Fibroblast of lung (primary cell): Measurements from ENCODE around the gene SIKE1.

Experiments used
- EZH2 ChIP-seq: IDR thresholded peaks from 2 replicates; pipeline ENCODE4 v1.5.1; 2012; ENCODE audit warnings: low read length, control low read depth, mild to moderate bottlenecking; ENCODE audit errors: missing control alignments
- TF ChIP-seq, protein P1 (sequence below), 2 donors: IDR thresholded peaks in 1 of 2; conservative IDR thresholded peaks in 1 of 2; 1 replicate in 1 of 2; 2 replicates in 1 of 2; pipeline ENCODE4 v1.5.1; 2011 to 2012; ENCODE audit warnings: low read length in 2 of 2, control low read depth in 1 of 2, inconsistent platforms in 1 of 2, low read depth in 1 of 2, mild to moderate bottlenecking in 1 of 2

DNA sequence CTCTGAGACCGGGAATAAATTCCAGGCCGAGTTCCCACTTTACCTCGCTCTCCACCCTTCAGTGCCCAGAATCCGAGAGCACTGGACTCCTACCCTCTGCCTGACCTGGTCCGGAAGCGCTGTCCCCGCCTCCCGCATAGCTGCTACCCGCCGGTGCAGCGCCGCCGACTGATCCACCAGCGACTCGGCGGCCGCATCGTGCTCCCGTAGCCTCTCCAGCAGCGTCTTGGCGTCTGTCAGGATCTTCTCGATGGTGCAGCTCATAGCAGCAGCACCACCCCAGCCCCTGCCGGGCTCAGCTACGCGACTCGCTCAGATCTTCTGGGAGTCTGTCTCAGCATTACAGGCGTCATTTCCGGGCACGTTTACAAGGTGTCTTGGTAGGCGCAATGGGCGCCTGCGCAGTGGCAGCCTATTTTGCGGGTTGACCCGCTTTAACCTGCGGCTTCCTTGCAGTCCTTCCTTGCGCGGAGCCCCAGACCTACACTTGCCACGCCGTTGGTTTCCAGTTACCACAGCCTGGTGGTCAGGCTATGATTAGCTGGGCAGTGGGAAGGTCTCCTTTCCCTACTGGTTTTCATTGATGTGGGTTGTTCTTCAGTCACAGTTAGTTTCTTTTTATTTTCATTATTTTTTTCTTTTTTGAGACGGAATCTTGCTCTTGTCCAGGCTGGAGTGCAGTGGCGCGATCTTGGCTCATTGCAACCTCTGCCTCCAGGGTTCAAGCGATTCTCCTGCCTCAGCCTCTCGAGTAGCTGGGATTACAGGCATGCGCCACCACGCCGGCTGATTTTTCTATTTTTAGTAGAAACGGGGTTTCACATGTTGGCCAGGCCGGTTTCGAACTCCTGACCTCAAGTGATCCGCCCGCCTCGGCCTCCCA lies at the start of gene SIKE1:
- TF ChIP-seq, protein P1, sequence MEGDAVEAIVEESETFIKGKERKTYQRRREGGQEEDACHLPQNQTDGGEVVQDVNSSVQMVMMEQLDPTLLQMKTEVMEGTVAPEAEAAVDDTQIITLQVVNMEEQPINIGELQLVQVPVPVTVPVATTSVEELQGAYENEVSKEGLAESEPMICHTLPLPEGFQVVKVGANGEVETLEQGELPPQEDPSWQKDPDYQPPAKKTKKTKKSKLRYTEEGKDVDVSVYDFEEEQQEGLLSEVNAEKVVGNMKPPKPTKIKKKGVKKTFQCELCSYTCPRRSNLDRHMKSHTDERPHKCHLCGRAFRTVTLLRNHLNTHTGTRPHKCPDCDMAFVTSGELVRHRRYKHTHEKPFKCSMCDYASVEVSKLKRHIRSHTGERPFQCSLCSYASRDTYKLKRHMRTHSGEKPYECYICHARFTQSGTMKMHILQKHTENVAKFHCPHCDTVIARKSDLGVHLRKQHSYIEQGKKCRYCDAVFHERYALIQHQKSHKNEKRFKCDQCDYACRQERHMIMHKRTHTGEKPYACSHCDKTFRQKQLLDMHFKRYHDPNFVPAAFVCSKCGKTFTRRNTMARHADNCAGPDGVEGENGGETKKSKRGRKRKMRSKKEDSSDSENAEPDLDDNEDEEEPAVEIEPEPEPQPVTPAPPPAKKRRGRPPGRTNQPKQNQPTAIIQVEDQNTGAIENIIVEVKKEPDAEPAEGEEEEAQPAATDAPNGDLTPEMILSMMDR (conservative IDR thresholded peaks at IDR 0.05 in 1 of 2, IDR thresholded peaks at IDR 0.05 in 1 of 2; ENCODE audit: low read depth in 1 of 2, low read length in 2 of 2): no peak
- TF ChIP-seq EZH2: no peak
